Measurements from ENCODE around the gene HS2ST1. TPM values are rescaled to one million over a fixed set of nuclear protein-coding genes. Genes with fewer than 3 reads are reported as not detected.

The HS2ST1 gene
- polyA plus RNA-seq, 4 donors: 4.1 to 37.8 (median 7.5) TPM

- Histone ChIP-seq H3K4me3 (ENCODE audit: low read depth in 1 of 3, low read length in 3 of 3) (peak overlapping the region; percentile 62 to 97 (median 92)), H3K27ac (ENCODE audit: low read depth in 1 of 3, low read length in 2 of 3) (peak overlapping the region; percentile 12 to 92 (median 90)), H3K27me3 (ENCODE audit: control insufficient read depth in 3 of 3, insufficient read depth in 3 of 3, low read length in 3 of 3) (no peaks in the 10 kb centered on the region), H3K9me3 (ENCODE audit: control insufficient read depth in 2 of 2, insufficient read depth in 1 of 2, low read depth in 1 of 2, low read length in 1 of 2) (no peaks in the 10 kb centered on the region), H3K4me1 (ENCODE audit: control insufficient read depth in 3 of 3, insufficient read depth in 2 of 3, low read depth in 1 of 3, low read length in 2 of 3) (peaks cover 0 to 5% (median 4%) of the 10 kb centered on the region in 3 donors), H3K36me3 (ENCODE audit: control insufficient read depth in 3 of 3, insufficient read depth in 2 of 3, low read depth in 1 of 3, low read length in 3 of 3) (no peaks in the 10 kb centered on the region)
- WGBS, 3 donors: 0 to 1% (median 0%) methylated on average over 41 to 43 of the region's 43 CpGs
- DNase-seq (peak; percentile 70 to 78), FAIRE-seq (no peak)
Observed at GRCh38 chr1:86914998-86915736, 732 bp downstream of the HS2ST1 start.

GRCh38 chr1:86915737-86916235 lies 1.4 kb downstream of the HS2ST1 start:
- Histone ChIP-seq H3K36me3 (ENCODE audit: control insufficient read depth in 3 of 3, insufficient read depth in 2 of 3, low read depth in 1 of 3, low read length in 3 of 3) (no peaks in the 10 kb centered on the region), H3K27me3 (ENCODE audit: control insufficient read depth in 3 of 3, insufficient read depth in 3 of 3, low read length in 3 of 3) (no peaks in the 10 kb centered on the region), H3K4me1 (ENCODE audit: control insufficient read depth in 3 of 3, insufficient read depth in 2 of 3, low read depth in 1 of 3, low read length in 2 of 3) (peaks cover 0 to 5% (median 4%) of the 10 kb centered on the region in 3 donors), H3K27ac (ENCODE audit: low read depth in 1 of 3, low read length in 2 of 3) (peak overlapping the region; percentile 62 to 92 (median 90)), H3K4me3 (ENCODE audit: low read depth in 1 of 3, low read length in 3 of 3) (peak overlapping the region; percentile 62 to 97 (median 92)), H3K9me3 (ENCODE audit: control insufficient read depth in 2 of 2, insufficient read depth in 1 of 2, low read depth in 1 of 2, low read length in 1 of 2) (no peaks in the 10 kb centered on the region)
- DNase-seq (peak in 1 of 2 donors; percentile 12), FAIRE-seq (no peak)
- WGBS, 3 donors: 1 to 6% (median 5%) methylated on average over 14 of the region's 14 CpGs

DNA sequence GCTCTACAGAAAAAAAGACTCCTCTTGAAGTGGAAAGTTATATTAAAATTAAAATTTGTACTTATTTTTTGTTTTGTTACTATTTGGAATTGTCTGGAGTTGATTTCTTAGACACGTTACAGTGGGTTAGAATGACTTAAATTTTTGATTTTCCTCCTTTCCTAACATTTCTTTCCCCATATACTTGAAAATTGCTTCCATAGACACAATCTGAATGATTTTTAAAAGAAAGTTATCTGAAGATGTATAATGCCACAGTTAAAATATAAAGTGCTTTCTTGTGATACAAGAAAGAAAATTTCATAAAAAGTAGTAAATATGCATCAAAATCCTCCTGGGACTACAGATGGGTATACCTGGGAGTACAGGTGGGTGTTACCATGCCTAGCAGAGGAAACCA lies 2.3 kb downstream of the HS2ST1 start:
- H3K9me3 ChIP-seq (ENCODE audit: control insufficient read depth in 2 of 2, insufficient read depth in 1 of 2, low read depth in 1 of 2, low read length in 1 of 2): peaks cover 0 to 3% of the 10 kb centered on the region in 2 donors
- no peak overlapping the region for H3K27ac ChIP-seq (ENCODE audit: low read depth in 1 of 3, low read length in 2 of 3)
- FAIRE-seq (no peak), DNase-seq (no peak)
- H3K36me3 ChIP-seq (ENCODE audit: control insufficient read depth in 3 of 3, insufficient read depth in 2 of 3, low read depth in 1 of 3, low read length in 3 of 3): no peaks in the 10 kb centered on the region
- no peaks in the 10 kb centered on the region for H3K27me3 ChIP-seq (ENCODE audit: control insufficient read depth in 3 of 3, insufficient read depth in 3 of 3, low read length in 3 of 3)
- H3K4me3 ChIP-seq (ENCODE audit: low read depth in 1 of 3, low read length in 3 of 3): no peak overlapping the region
- WGBS, 3 donors: 91 to 98% (median 97%) methylated on average over 1 of the region's 1 CpG
- H3K4me1 ChIP-seq (ENCODE audit: control insufficient read depth in 3 of 3, insufficient read depth in 2 of 3, low read depth in 1 of 3, low read length in 2 of 3): peaks cover 0 to 5% (median 4%) of the 10 kb centered on the region in 3 donors

DNA sequence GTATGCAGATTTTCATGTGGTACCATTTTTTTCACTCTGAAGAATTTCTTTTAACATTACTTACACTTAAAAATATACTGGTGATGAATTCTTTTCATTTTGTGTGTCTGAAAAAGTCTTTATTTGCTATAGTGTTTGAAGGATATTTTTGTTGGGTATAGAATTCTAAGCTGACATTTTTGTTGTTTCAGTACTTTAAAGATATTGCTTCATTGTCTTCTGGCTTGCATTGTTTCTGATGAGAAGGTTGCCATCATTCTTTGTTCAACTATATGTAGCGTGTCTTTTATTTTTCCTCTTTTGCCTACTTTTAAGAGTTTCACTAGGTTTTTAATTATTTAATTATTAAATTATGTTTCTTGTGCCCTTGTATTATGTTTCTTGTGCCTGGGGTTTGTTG lies 8.0 kb downstream of the HS2ST1 start:
- WGBS, 3 donors: 98 to 100% (median 100%) methylated on average over 1 of the region's 1 CpG
- DNase-seq: no peak
- H3K36me3 ChIP-seq (ENCODE audit: control insufficient read depth in 3 of 3, insufficient read depth in 2 of 3, low read depth in 1 of 3, low read length in 3 of 3): peaks cover 0 to 6% (median 0%) of the 10 kb centered on the region in 3 donors
- peaks cover 3 to 15% (median 7%) of the 10 kb centered on the region in 3 donors for H3K4me1 ChIP-seq (ENCODE audit: control insufficient read depth in 3 of 3, insufficient read depth in 2 of 3, low read depth in 1 of 3, low read length in 2 of 3)
- peaks cover 0 to 33% of the 10 kb centered on the region in 2 donors for H3K9me3 ChIP-seq (ENCODE audit: control insufficient read depth in 2 of 2, insufficient read depth in 1 of 2, low read depth in 1 of 2, low read length in 1 of 2)
- H3K27me3 ChIP-seq (ENCODE audit: control insufficient read depth in 3 of 3, insufficient read depth in 3 of 3, low read length in 3 of 3): no peaks in the 10 kb centered on the region
- H3K27ac ChIP-seq (ENCODE audit: low read depth in 1 of 3, low read length in 2 of 3): no peak overlapping the region
- FAIRE-seq: no peak
- no peak overlapping the region for H3K4me3 ChIP-seq (ENCODE audit: low read depth in 1 of 3, low read length in 3 of 3)

DNA sequence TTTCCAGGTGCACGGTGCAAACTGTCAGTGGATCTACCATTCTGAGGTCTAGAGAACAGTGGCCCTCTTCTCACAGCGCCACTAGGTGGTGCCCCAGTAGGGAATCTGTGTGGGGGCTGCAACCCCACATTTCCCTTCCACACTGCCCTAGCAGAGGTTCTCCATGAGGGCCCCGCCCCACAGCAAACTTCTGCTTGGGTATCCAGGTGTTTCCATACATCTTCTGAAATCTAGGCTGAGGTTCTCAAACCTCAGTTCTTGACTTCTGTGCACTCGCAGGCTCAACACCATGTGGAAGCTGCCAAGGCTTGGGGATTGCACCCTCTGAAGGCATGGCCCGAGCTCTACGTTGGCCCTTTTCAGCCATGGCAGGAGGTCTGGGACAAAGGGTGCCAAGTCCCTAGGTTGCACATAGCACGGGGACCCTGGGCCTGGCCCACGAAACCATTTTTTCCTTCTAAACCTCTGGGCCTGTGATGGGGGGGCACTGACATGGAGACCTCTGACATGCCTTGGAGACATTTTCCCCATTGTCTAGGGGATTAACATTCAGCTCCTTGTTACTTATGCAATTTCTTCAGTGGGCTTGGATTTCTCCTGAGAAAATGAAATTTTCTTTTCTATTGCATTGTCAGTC lies 10.0 kb downstream of the HS2ST1 start:
- H3K9me3 ChIP-seq (ENCODE audit: control insufficient read depth in 2 of 2, insufficient read depth in 1 of 2, low read depth in 1 of 2, low read length in 1 of 2): peaks cover 0 to 33% of the 10 kb centered on the region in 2 donors
- H3K4me3 ChIP-seq (ENCODE audit: low read depth in 1 of 3, low read length in 3 of 3): no peak overlapping the region
- H3K4me1 ChIP-seq (ENCODE audit: control insufficient read depth in 3 of 3, insufficient read depth in 2 of 3, low read depth in 1 of 3, low read length in 2 of 3): peaks cover 3 to 18% (median 7%) of the 10 kb centered on the region in 3 donors
- WGBS, 3 donors: 97 to 98% (median 97%) methylated on average over 8 of the region's 8 CpGs
- peaks cover 0 to 6% (median 0%) of the 10 kb centered on the region in 3 donors for H3K36me3 ChIP-seq (ENCODE audit: control insufficient read depth in 3 of 3, insufficient read depth in 2 of 3, low read depth in 1 of 3, low read length in 3 of 3)
- no peak overlapping the region for H3K27ac ChIP-seq (ENCODE audit: low read depth in 1 of 3, low read length in 2 of 3)
- DNase-seq (no peak), FAIRE-seq (no peak)
- no peaks in the 10 kb centered on the region for H3K27me3 ChIP-seq (ENCODE audit: control insufficient read depth in 3 of 3, insufficient read depth in 3 of 3, low read length in 3 of 3)

- Histone ChIP-seq H3K4me3 (ENCODE audit: low read depth in 1 of 3, low read length in 3 of 3) (no peak overlapping the region), H3K4me1 (ENCODE audit: control insufficient read depth in 3 of 3, insufficient read depth in 2 of 3, low read depth in 1 of 3, low read length in 2 of 3) (peaks cover 3 to 18% (median 7%) of the 10 kb centered on the region in 3 donors), H3K9me3 (ENCODE audit: control insufficient read depth in 2 of 2, insufficient read depth in 1 of 2, low read depth in 1 of 2, low read length in 1 of 2) (peaks cover 0 to 33% of the 10 kb centered on the region in 2 donors), H3K27ac (ENCODE audit: low read depth in 1 of 3, low read length in 2 of 3) (peak overlapping the region in 1 of 3 donors; percentile 36), H3K27me3 (ENCODE audit: control insufficient read depth in 3 of 3, insufficient read depth in 3 of 3, low read length in 3 of 3) (no peaks in the 10 kb centered on the region), H3K36me3 (ENCODE audit: control insufficient read depth in 3 of 3, insufficient read depth in 2 of 3, low read depth in 1 of 3, low read length in 3 of 3) (peaks cover 0 to 6% (median 0%) of the 10 kb centered on the region in 3 donors)
- 97 to 100% (median 98%) methylated on average over 1 of the region's 1 CpG for WGBS, 3 donors
- DNase-seq: no peak
- FAIRE-seq: no peak
Observed at GRCh38 chr1:86925742-86926141, 11.3 kb downstream of the HS2ST1 start.

DNA sequence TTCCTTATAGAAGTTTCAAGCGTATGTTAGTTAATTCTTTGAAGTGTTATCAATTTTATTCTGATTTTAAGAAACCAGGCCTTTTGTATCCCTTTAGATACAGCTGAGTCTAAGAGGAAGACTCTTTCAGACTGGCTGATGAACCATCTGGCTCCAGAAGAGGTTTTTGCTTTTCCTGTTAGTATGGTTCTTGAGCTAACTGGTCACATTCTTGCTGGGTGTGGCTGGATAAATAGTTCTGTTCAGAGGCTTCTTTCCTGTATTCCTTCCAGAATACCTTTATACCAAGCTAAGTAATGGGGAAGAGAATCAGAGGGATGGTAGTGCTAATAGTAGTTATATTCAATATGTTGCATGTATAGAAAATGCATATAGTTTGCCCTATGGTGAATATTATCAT lies 12.4 kb downstream of the HS2ST1 start:
- WGBS, 3 donors: 98 to 100% (median 100%) methylated on average over 1 of the region's 1 CpG
- Histone ChIP-seq H3K36me3 (ENCODE audit: control insufficient read depth in 3 of 3, insufficient read depth in 2 of 3, low read depth in 1 of 3, low read length in 3 of 3) (peaks cover 0 to 6% (median 0%) of the 10 kb centered on the region in 3 donors), H3K27ac (ENCODE audit: low read depth in 1 of 3, low read length in 2 of 3) (peak overlapping the region in 1 of 3 donors; percentile 36), H3K4me1 (ENCODE audit: control insufficient read depth in 3 of 3, insufficient read depth in 2 of 3, low read depth in 1 of 3, low read length in 2 of 3) (peaks cover 3 to 18% (median 7%) of the 10 kb centered on the region in 3 donors), H3K4me3 (ENCODE audit: low read depth in 1 of 3, low read length in 3 of 3) (no peak overlapping the region), H3K27me3 (ENCODE audit: control insufficient read depth in 3 of 3, insufficient read depth in 3 of 3, low read length in 3 of 3) (no peaks in the 10 kb centered on the region), H3K9me3 (ENCODE audit: control insufficient read depth in 2 of 2, insufficient read depth in 1 of 2, low read depth in 1 of 2, low read length in 1 of 2) (peaks cover 0 to 29% of the 10 kb centered on the region in 2 donors)
- FAIRE-seq (no peak), DNase-seq (peak; percentile 11 to 27)

DNA sequence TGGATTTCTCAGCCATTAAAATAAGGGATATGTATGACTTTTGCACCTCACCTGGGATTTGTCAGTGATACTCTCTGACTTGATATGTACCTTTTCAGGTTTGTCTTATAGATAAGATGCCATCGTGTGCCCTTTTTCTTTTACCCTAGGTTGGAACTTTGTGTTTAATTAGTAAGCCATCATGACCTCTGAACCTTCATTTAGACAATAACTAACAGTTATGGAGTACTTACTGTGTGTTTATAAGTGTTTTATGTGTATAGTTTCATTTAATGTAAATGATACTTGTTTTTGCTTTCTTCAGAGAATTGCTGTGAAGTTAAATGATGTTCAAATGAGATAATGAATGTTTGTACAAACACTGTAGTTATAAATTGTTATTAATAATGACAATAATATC lies 14.4 kb downstream of the HS2ST1 start:
- no peak for FAIRE-seq
- Histone ChIP-seq H3K27me3 (ENCODE audit: control insufficient read depth in 3 of 3, insufficient read depth in 3 of 3, low read length in 3 of 3) (no peaks in the 10 kb centered on the region), H3K9me3 (ENCODE audit: control insufficient read depth in 2 of 2, insufficient read depth in 1 of 2, low read depth in 1 of 2, low read length in 1 of 2) (peaks cover 0 to 20% of the 10 kb centered on the region in 2 donors), H3K36me3 (ENCODE audit: control insufficient read depth in 3 of 3, insufficient read depth in 2 of 3, low read depth in 1 of 3, low read length in 3 of 3) (peaks cover 0 to 6% (median 0%) of the 10 kb centered on the region in 3 donors), H3K4me3 (ENCODE audit: low read depth in 1 of 3, low read length in 3 of 3) (no peak overlapping the region), H3K4me1 (ENCODE audit: control insufficient read depth in 3 of 3, insufficient read depth in 2 of 3, low read depth in 1 of 3, low read length in 2 of 3) (peaks cover 3 to 25% (median 7%) of the 10 kb centered on the region in 3 donors), H3K27ac (ENCODE audit: low read depth in 1 of 3, low read length in 2 of 3) (peak overlapping the region in 1 of 3 donors; percentile 4)
- WGBS, 3 donors: 15 to 58% (median 18%) methylated on average over 1 of the region's 1 CpG
- DNase-seq: peak; percentile 21 to 54
